ENCODE results near the gene ZNF236. TPM values are rescaled to one million over a fixed set of nuclear protein-coding genes. Genes with fewer than 3 reads are reported as not detected.

Gene ZNF236
- polyA plus RNA-seq, 3 donors = 1.7 to 6.5 (median 2.4) TPM

DNA sequence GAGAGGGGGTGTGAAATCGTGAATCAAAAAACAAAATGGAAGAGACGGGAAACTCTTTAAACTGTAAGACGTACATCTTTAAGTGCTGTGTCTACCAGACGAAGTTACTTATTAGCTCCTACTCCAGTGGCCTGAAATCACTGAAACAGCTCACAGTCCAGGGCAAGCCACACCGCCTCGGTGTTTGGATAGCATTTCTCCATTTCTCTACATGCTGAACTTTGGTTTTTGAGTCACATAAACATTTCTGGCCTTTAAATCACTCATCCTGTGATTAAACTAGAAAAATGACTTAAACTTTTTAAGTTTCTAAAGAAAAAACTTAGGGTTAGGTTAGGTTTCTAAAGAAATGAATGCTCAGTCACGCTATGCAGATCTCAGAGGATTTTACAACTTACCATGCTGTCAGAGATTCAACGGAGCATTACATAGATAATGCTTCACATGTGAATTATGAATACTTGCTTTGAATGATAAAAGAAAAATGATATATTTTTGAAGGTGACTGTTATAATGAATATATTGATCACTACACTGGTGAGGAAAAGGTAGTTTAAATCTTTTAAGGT is 171.8 kb downstream of the ZNF236 start:
- no peaks in the 10 kb centered on the region for H3K9me3 Mint-ChIP-seq
- Histone ChIP-seq H2AFZ (ENCODE audit: insufficient read depth, low read depth, low read length, poor library complexity, severe bottlenecking) (no peak overlapping the region), H3K27me3 (ENCODE audit: control insufficient read depth in 2 of 2, insufficient read depth in 2 of 2, low read length in 2 of 2) (no peaks in the 10 kb centered on the region), H3K9me3 (replicated peaks in 1 of 2; ENCODE audit: control insufficient read depth in 1 of 2, insufficient read depth in 1 of 2, low read length in 2 of 2) (no peaks in the 10 kb centered on the region), H4K20me1 (ENCODE audit: insufficient read depth, low read length) (no peaks in the 10 kb centered on the region), H3K4me2 (replicated peaks; ENCODE audit: extremely low read depth, low read length, poor library complexity, severe bottlenecking) (no peak overlapping the region), H3K79me2 (ENCODE audit: insufficient read depth, low read length) (no peaks in the 10 kb centered on the region), H3K4me1 (ENCODE audit: control insufficient read depth in 1 of 2, insufficient read depth in 2 of 2, low read length in 2 of 2) (peaks cover 6 to 8% of the 10 kb centered on the region in 2 donors), H3K9ac (ENCODE audit: insufficient read depth, low read length, poor library complexity, severe bottlenecking) (no peak overlapping the region), H3K36me3 (replicated peaks in 1 of 2; ENCODE audit: control insufficient read depth in 1 of 2, insufficient read depth in 2 of 2, low read length in 2 of 2) (no peaks in the 10 kb centered on the region), H3K27ac (ENCODE audit: low read depth in 1 of 2, low read length in 2 of 2) (no peak overlapping the region), H3K4me3 (replicated peaks in 1 of 3; ENCODE audit: low read depth in 2 of 3, low read length in 3 of 3) (no peak overlapping the region)
- TF ChIP-seq, protein P1, sequence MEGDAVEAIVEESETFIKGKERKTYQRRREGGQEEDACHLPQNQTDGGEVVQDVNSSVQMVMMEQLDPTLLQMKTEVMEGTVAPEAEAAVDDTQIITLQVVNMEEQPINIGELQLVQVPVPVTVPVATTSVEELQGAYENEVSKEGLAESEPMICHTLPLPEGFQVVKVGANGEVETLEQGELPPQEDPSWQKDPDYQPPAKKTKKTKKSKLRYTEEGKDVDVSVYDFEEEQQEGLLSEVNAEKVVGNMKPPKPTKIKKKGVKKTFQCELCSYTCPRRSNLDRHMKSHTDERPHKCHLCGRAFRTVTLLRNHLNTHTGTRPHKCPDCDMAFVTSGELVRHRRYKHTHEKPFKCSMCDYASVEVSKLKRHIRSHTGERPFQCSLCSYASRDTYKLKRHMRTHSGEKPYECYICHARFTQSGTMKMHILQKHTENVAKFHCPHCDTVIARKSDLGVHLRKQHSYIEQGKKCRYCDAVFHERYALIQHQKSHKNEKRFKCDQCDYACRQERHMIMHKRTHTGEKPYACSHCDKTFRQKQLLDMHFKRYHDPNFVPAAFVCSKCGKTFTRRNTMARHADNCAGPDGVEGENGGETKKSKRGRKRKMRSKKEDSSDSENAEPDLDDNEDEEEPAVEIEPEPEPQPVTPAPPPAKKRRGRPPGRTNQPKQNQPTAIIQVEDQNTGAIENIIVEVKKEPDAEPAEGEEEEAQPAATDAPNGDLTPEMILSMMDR (IDR thresholded peaks at IDR 0.05) = no peak
- peaks cover 8% of the 10 kb centered on the region for H3K4me1 Mint-ChIP-seq
- no peak for DNase-seq
- H3K36me3 Mint-ChIP-seq = no peaks in the 10 kb centered on the region
- H3K27me3 Mint-ChIP-seq (ENCODE audit: low read depth in 3 of 3) = peaks cover 0 to 8% (median 3%) of the 10 kb centered on the region in 3 donors
- intact Hi-C loops (cut with micrococcal nuclease) = no loop called here
- WGBS (ENCODE audit: insufficient coverage) = 93% methylated on average over 5 of the region's 8 CpGs
- H3K27ac Mint-ChIP-seq = no peak overlapping the region
- H3K4me3 Mint-ChIP-seq = no peak overlapping the region

DNA sequence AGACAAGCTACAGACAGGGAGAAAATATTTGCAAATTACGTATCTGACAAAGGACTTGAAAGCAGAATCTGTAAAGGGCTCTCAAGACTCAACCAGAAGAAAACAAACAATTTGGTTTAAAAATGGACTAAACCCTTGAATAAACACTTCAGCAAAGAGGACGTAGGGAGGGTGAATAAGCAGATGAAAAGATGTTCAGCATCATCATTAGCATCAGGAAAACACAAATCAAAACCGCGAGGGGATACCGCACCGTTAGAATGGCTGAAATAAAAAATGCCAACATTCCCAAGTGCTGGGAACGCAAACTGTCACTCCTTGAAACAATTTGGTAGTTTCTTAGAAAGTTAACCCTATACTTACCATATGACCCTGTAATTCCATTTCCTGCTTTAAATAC is 173.5 kb downstream of the ZNF236 start:
- no peak overlapping the region for H3K4me3 ChIP-seq (replicated peaks in 1 of 3; ENCODE audit: low read depth in 2 of 3, low read length in 3 of 3)
- Mint-ChIP-seq H3K4me1 (peaks cover 10% of the 10 kb centered on the region), H3K9me3 (no peaks in the 10 kb centered on the region), H3K4me3 (no peak overlapping the region), H3K27ac (no peak overlapping the region), H3K36me3 (no peaks in the 10 kb centered on the region), H3K27me3 (ENCODE audit: low read depth in 3 of 3) (peaks cover 0 to 6% (median 0%) of the 10 kb centered on the region in 3 donors)
- H3K4me2 ChIP-seq (replicated peaks; ENCODE audit: extremely low read depth, low read length, poor library complexity, severe bottlenecking) = no peak overlapping the region
- H3K27ac ChIP-seq (ENCODE audit: low read depth in 1 of 2, low read length in 2 of 2) = no peak overlapping the region
- H3K79me2 ChIP-seq (ENCODE audit: insufficient read depth, low read length) = no peaks in the 10 kb centered on the region
- H4K20me1 ChIP-seq (ENCODE audit: insufficient read depth, low read length) = no peaks in the 10 kb centered on the region
- no peaks in the 10 kb centered on the region for H3K9me3 ChIP-seq (replicated peaks in 1 of 2; ENCODE audit: control insufficient read depth in 1 of 2, insufficient read depth in 1 of 2, low read length in 2 of 2)
- TF ChIP-seq, protein P1 (IDR thresholded peaks at IDR 0.05) = no peak
- no peaks in the 10 kb centered on the region for H3K27me3 ChIP-seq (ENCODE audit: control insufficient read depth in 2 of 2, insufficient read depth in 2 of 2, low read length in 2 of 2)
- no peak for DNase-seq
- intact Hi-C loops (cut with micrococcal nuclease) = no loop called here
- WGBS (ENCODE audit: insufficient coverage) = no CpG with 5 or more reads among the region's 7 CpGs
- H2AFZ ChIP-seq (ENCODE audit: insufficient read depth, low read depth, low read length, poor library complexity, severe bottlenecking) = no peak overlapping the region
- H3K4me1 ChIP-seq (ENCODE audit: control insufficient read depth in 1 of 2, insufficient read depth in 2 of 2, low read length in 2 of 2) = peaks cover 9% of the 10 kb centered on the region in 2 donors
- no peaks in the 10 kb centered on the region for H3K36me3 ChIP-seq (replicated peaks in 1 of 2; ENCODE audit: control insufficient read depth in 1 of 2, insufficient read depth in 2 of 2, low read length in 2 of 2)
- H3K9ac ChIP-seq (ENCODE audit: insufficient read depth, low read length, poor library complexity, severe bottlenecking) = no peak overlapping the region
